SU-DHL-6 (cell line): ENCODE results near the gene NRN1L.

Experiments
- H2AFZ ChIP-seq: fragments of 200-600 bp; sonication (generic); 2 replicates; pipeline ENCODE4 v1.6.1; 2014; ENCODE audit warnings: low read depth, mild to moderate bottlenecking, moderate library complexity, mixed read lengths, antibody characterized with exemption, low read length; ENCODE audit not compliant: severe bottlenecking
- H3F3A ChIP-seq: fragments of 200-600 bp; shearing (Covaris generic); 2 replicates; pipeline ENCODE4 v1.6.0; 2016; ENCODE audit warnings: antibody characterized with exemption, mild to moderate bottlenecking; ENCODE audit not compliant: insufficient read depth
- H3K27ac ChIP-seq: fragments of 200-600 bp; sonication (generic); 2 replicates; pipeline ENCODE4 v1.5.1; 2016; ENCODE audit warnings: low read depth, mild to moderate bottlenecking, low read length, moderate library complexity, mixed read lengths
- H3K27me3 ChIP-seq: fragments of 200-600 bp; sonication (generic), shearing (Covaris generic); 2 replicates; pipeline ENCODE4 v1.6.0; 2014; ENCODE audit warnings: mild to moderate bottlenecking, low read length
- H3K36me3 ChIP-seq: fragments of 200-600 bp; sonication (generic); 2 replicates; pipeline ENCODE4 v1.6.1; 2014; ENCODE audit warnings: mild to moderate bottlenecking, low read length, mixed read lengths
- H3K4me2 ChIP-seq: fragments of 300-600, 200-600 bp; shearing (Covaris generic), sonication (generic); 2 replicates; pipeline ENCODE4 v1.6.0; 2014; ENCODE audit warnings: low read length, low read depth, mild to moderate bottlenecking; ENCODE audit not compliant: poor library complexity, severe bottlenecking
- H3K4me3 ChIP-seq: fragments of 200-600 bp; sonication (generic); 2 replicates; pipeline ENCODE4 v1.5.1; 2014; ENCODE audit warnings: antibody characterized with exemption, low read length, mild to moderate bottlenecking, mixed read lengths; ENCODE audit not compliant: insufficient read depth, poor library complexity, severe bottlenecking
- H3K79me2 ChIP-seq: fragments of 200-600 bp; sonication (generic); 2 replicates; pipeline ENCODE4 v1.6.1; 2014; ENCODE audit warnings: mild to moderate bottlenecking, low read length, moderate library complexity; ENCODE audit not compliant: insufficient read depth
- H3K9ac ChIP-seq: fragments of 200-600 bp; sonication (generic); 2 replicates; pipeline ENCODE4 v1.7.0; 2014; ENCODE audit warnings: mild to moderate bottlenecking, low read length
- H3K9me2 ChIP-seq: fragments of 200-600 bp; sonication (generic); replicated peaks from 2 replicates; pipeline ENCODE4 v1.6.1; 2014; ENCODE audit warnings: low read length; ENCODE audit not compliant: insufficient read depth
- H3K9me3 ChIP-seq: fragments of 200-600 bp; sonication (generic); 2 replicates; pipeline ENCODE4 v1.6.1; 2014; ENCODE audit warnings: low read length, mixed read lengths; ENCODE audit not compliant: insufficient read depth
- H4K20me1 ChIP-seq: fragments of 200-600 bp; sonication (generic); 2 replicates; pipeline ENCODE4 v1.6.1; 2014; ENCODE audit warnings: low read depth, mild to moderate bottlenecking, antibody characterized with exemption, low read length, moderate library complexity, mixed read lengths
- CTCF ChIP-seq: fragments of 200-600 bp; sonication (generic); IDR thresholded peaks from one replicate; pipeline ENCODE4 v1.5.1; 2017; ENCODE audit warnings: antibody characterized with exemption, mild to moderate bottlenecking, low read length, moderate library complexity; ENCODE audit not compliant: insufficient read depth, poor library complexity, severe bottlenecking
- EZH2phosphoT487 ChIP-seq: fragments of 200-600 bp; sonication (generic), shearing (Covaris generic); conservative IDR thresholded peaks from 2 replicates; pipeline ENCODE4 v1.6.1; 2018; ENCODE audit warnings: mild to moderate bottlenecking, antibody characterized with exemption, low read length, moderate library complexity, mixed read lengths

NRN1L gene

GRCh38 chr16:67841816-67842508, 42.7 kb upstream of the NRN1L start, which contains the start of gene THAP11:
THAP11 (plus strand) TSS chr16:67842320; CDS start chr16:67842555, 235 bp downstream.
- Histone ChIP-seq H3K4me2 (peak within 1 kb of the TSS; percentile 85), H3K9ac (peak within 1 kb of the TSS; percentile 96), H3K36me3 (no peaks in the 10 kb centered on the region), H3K27me3 (no peaks in the 10 kb centered on the region), H3K9me2 (no peaks in the 10 kb centered on the region), H4K20me1 (no peaks in the 10 kb centered on the region), H3K4me3 (peak within 1 kb of the TSS; percentile 85), H3F3A (peaks cover 22% of the 10 kb centered on the region), H2AFZ (peak within 1 kb of the TSS; percentile 99), H3K9me3 (no peaks in the 10 kb centered on the region), H3K27ac (peak within 1 kb of the TSS; percentile 92), H3K79me2 (peaks cover 27% of the 10 kb centered on the region)
- TF ChIP-seq EZH2phosphoT487 (no peak), CTCF (peak; percentile 52)

GRCh38 chr16:67842509-67843342, 42.0 kb upstream of the NRN1L start:
- H3K4me2 ChIP-seq: peak overlapping the region; percentile 85
- peak overlapping the region; percentile 92 for H3K27ac ChIP-seq
- H3K9me3 ChIP-seq: no peaks in the 10 kb centered on the region
- H3K27me3 ChIP-seq: no peaks in the 10 kb centered on the region
- H4K20me1 ChIP-seq: peaks cover 3% of the 10 kb centered on the region; the same call in 1 of the 2 replicates
- peak overlapping the region; percentile 85 for H3K4me3 ChIP-seq
- peaks cover 22% of the 10 kb centered on the region for H3F3A ChIP-seq
- TF ChIP-seq EZH2phosphoT487 (no peak), CTCF (peak; percentile 37)
- peaks cover 35% of the 10 kb centered on the region for H3K79me2 ChIP-seq
- H3K9me2 ChIP-seq: no peaks in the 10 kb centered on the region
- peak overlapping the region; percentile 46 for H2AFZ ChIP-seq
- H3K36me3 ChIP-seq: no peaks in the 10 kb centered on the region
- H3K9ac ChIP-seq: peak overlapping the region; percentile 96

GRCh38 chr16:67843343-67843765, 41.3 kb upstream of the NRN1L start:
- Histone ChIP-seq H3K4me2 (peak overlapping the region; percentile 85), H4K20me1 (peaks cover 5% of the 10 kb centered on the region; the same call in 1 of the 2 replicates), H3K9ac (peak overlapping the region; percentile 96), H3K79me2 (peaks cover 41% of the 10 kb centered on the region), H2AFZ (no peak overlapping the region), H3K9me2 (no peaks in the 10 kb centered on the region), H3F3A (peaks cover 22% of the 10 kb centered on the region), H3K9me3 (no peaks in the 10 kb centered on the region), H3K27ac (peak overlapping the region; percentile 92), H3K36me3 (no peaks in the 10 kb centered on the region), H3K27me3 (no peaks in the 10 kb centered on the region), H3K4me3 (peak overlapping the region; percentile 85)
- TF ChIP-seq EZH2phosphoT487: no peak
- TF ChIP-seq CTCF: no peak
